ENCODE measurements around the gene RDX. TPM values are rescaled to one million over a fixed set of nuclear protein-coding genes. Genes with fewer than 3 reads are reported as not detected.
"Not testable (repeated sequence)": the region's sequence is repeated elsewhere in the genome, so short reads cannot be mapped to it uniquely, and the experiment has no call there.

The RDX gene
- total and polyA plus RNA-seq, 4 experiments from 2014 or later = 14.3 to 26.5 (median 20.5) TPM

GRCh38 chr11:110235966-110236365, 60.4 kb downstream of the RDX start:
- H3K4me3 ChIP-seq (ENCODE audit: low read length in 2 of 2) = no peak overlapping the region
- ChIA-PET CTCF (ENCODE audit: partially characterized antibody) (interaction anchor here (0.7 kb wide), 1 partner anchor 198 kb away, joined by 5 read pairs; no protein-coding TSS in a partner anchor), POLR2A (ENCODE audit: partially characterized antibody) (no interaction called here)
- no peaks in the 10 kb centered on the region for H3K27me3 ChIP-seq (ENCODE audit: insufficient read depth, low read length)
- H3K9me3 ChIP-seq (ENCODE audit: control insufficient read depth in 1 of 2, low read length in 2 of 2) = no peaks in the 10 kb centered on the region
- Mint-ChIP-seq H3K4me3 (no peak overlapping the region), H3K27ac (no peak overlapping the region), H3K9me3 (no peaks in the 10 kb centered on the region), H3K4me1 (peaks cover 3 to 7% (median 5%) of the 10 kb centered on the region in 4 donors), H3K36me3 (peaks cover 44% of the 10 kb centered on the region in 2 donors), H3K27me3 (no peaks in the 10 kb centered on the region)
- H3K27ac ChIP-seq (ENCODE audit: low read depth, low read length) = no peak overlapping the region
- intact Hi-C loops (cut with micrococcal nuclease) = no loop called here
- DNase-seq = no peak
- peaks cover 25% of the 10 kb centered on the region for H3K36me3 ChIP-seq (ENCODE audit: insufficient read depth, low read length)
- H3K4me1 ChIP-seq (ENCODE audit: insufficient read depth, low read length) = peaks cover 3% of the 10 kb centered on the region

- Mint-ChIP-seq H3K27me3 (no peaks in the 10 kb centered on the region), H3K4me1 (no peaks in the 10 kb centered on the region), H3K9me3 (no peaks in the 10 kb centered on the region), H3K27ac (peak overlapping the region in 1 of 7 donors; percentile 3), H3K4me3 (no peak overlapping the region), H3K36me3 (peaks cover 38 to 42% of the 10 kb centered on the region in 2 donors)
- POLR2A ChIA-PET (ENCODE audit: partially characterized antibody) = no interaction called here
- intact Hi-C loops (cut with micrococcal nuclease) = no loop called here
- H3K4me1 ChIP-seq (ENCODE audit: insufficient read depth, low read length) = no peaks in the 10 kb centered on the region
- peaks cover 18% of the 10 kb centered on the region for H3K36me3 ChIP-seq (ENCODE audit: insufficient read depth, low read length)
- no peak overlapping the region for H3K4me3 ChIP-seq (ENCODE audit: low read length in 2 of 2)
- CTCF ChIA-PET (ENCODE audit: partially characterized antibody) = no interaction called here
- H3K27me3 ChIP-seq (ENCODE audit: insufficient read depth, low read length) = no peaks in the 10 kb centered on the region
- no peak for DNase-seq
- H3K9me3 ChIP-seq (ENCODE audit: control insufficient read depth in 1 of 2, low read length in 2 of 2) = no peaks in the 10 kb centered on the region
- no peak overlapping the region for H3K27ac ChIP-seq (ENCODE audit: low read depth, low read length)
These were observed 66.0 kb downstream of the RDX start for GRCh38 chr11:110230377-110230776.

- H3K27ac ChIP-seq (ENCODE audit: low read depth, low read length) = no peak overlapping the region
- DNase-seq = no peak
- no peaks in the 10 kb centered on the region for H3K4me1 ChIP-seq (ENCODE audit: insufficient read depth, low read length)
- H3K4me3 Mint-ChIP-seq = no peak overlapping the region
- POLR2A ChIA-PET (ENCODE audit: partially characterized antibody) = no interaction called here
- no peak overlapping the region for H3K4me3 ChIP-seq (ENCODE audit: low read length in 2 of 2)
- peaks cover 0 to 1% (median 0%) of the 10 kb centered on the region in 8 donors for H3K9me3 Mint-ChIP-seq
- H3K4me1 Mint-ChIP-seq = peaks cover 0 to 1% (median 0%) of the 10 kb centered on the region in 4 donors
- H3K36me3 Mint-ChIP-seq = peaks cover 0 to 8% of the 10 kb centered on the region in 2 donors
- CTCF ChIA-PET (ENCODE audit: partially characterized antibody) = no interaction called here
- peak overlapping the region in 1 of 7 donors; percentile 45 for H3K27ac Mint-ChIP-seq
- H3K27me3 ChIP-seq (ENCODE audit: insufficient read depth, low read length) = no peaks in the 10 kb centered on the region
- H3K36me3 ChIP-seq (ENCODE audit: insufficient read depth, low read length) = no peaks in the 10 kb centered on the region
- no peaks in the 10 kb centered on the region for H3K27me3 Mint-ChIP-seq
- intact Hi-C loops (cut with micrococcal nuclease) = no loop called here
- H3K9me3 ChIP-seq (ENCODE audit: control insufficient read depth in 1 of 2, low read length in 2 of 2) = no peaks in the 10 kb centered on the region
These were observed 77.2 kb downstream of the RDX start for GRCh38 chr11:110219006-110219785.

GRCh38 chr11:110217936-110218335, 78.5 kb downstream of the RDX start:
- no peaks in the 10 kb centered on the region for H3K36me3 ChIP-seq (ENCODE audit: insufficient read depth, low read length)
- peaks cover 0 to 7% of the 10 kb centered on the region in 2 donors for H3K36me3 Mint-ChIP-seq
- H3K27me3 ChIP-seq (ENCODE audit: insufficient read depth, low read length) = no peaks in the 10 kb centered on the region
- peaks cover 0 to 1% (median 0%) of the 10 kb centered on the region in 8 donors for H3K9me3 Mint-ChIP-seq
- DNase-seq = no peak
- no peak overlapping the region for H3K4me3 ChIP-seq (ENCODE audit: low read length in 2 of 2)
- no peak overlapping the region for H3K27ac Mint-ChIP-seq
- POLR2A ChIA-PET (ENCODE audit: partially characterized antibody) = no interaction called here
- intact Hi-C loops (cut with micrococcal nuclease) = no loop called here
- H3K9me3 ChIP-seq (ENCODE audit: control insufficient read depth in 1 of 2, low read length in 2 of 2) = no peaks in the 10 kb centered on the region
- CTCF ChIA-PET (ENCODE audit: partially characterized antibody) = no interaction called here
- no peak overlapping the region for H3K27ac ChIP-seq (ENCODE audit: low read depth, low read length)
- H3K4me1 ChIP-seq (ENCODE audit: insufficient read depth, low read length) = no peaks in the 10 kb centered on the region
- no peak overlapping the region for H3K4me3 Mint-ChIP-seq
- H3K27me3 Mint-ChIP-seq = no peaks in the 10 kb centered on the region
- H3K4me1 Mint-ChIP-seq = peaks cover 0 to 1% (median 0%) of the 10 kb centered on the region in 4 donors

- Mint-ChIP-seq H3K9me3 (peaks cover 0 to 2% (median 0%) of the 10 kb centered on the region in 8 donors), H3K4me1 (peaks cover 0 to 1% (median 0%) of the 10 kb centered on the region in 4 donors), H3K36me3 (peaks cover 0 to 7% of the 10 kb centered on the region in 2 donors), H3K27ac (no peak overlapping the region), H3K27me3 (no peaks in the 10 kb centered on the region), H3K4me3 (no peak overlapping the region)
- Histone ChIP-seq H3K27me3 (ENCODE audit: insufficient read depth, low read length) (no peaks in the 10 kb centered on the region), H3K4me1 (ENCODE audit: insufficient read depth, low read length) (no peaks in the 10 kb centered on the region), H3K4me3 (ENCODE audit: low read length in 2 of 2) (no peak overlapping the region), H3K27ac (ENCODE audit: low read depth, low read length) (no peak overlapping the region), H3K36me3 (ENCODE audit: insufficient read depth, low read length) (no peaks in the 10 kb centered on the region), H3K9me3 (ENCODE audit: control insufficient read depth in 1 of 2, low read length in 2 of 2) (no peaks in the 10 kb centered on the region)
- DNase-seq = no peak
- ChIA-PET POLR2A (ENCODE audit: partially characterized antibody) (interaction anchor here (0.7 kb wide), 1 partner anchor 151 kb away, joined by 3 read pairs; no protein-coding TSS in a partner anchor), CTCF (ENCODE audit: partially characterized antibody) (interaction anchor here (2.2 kb wide), 1 partner anchor 16 kb away, joined by 9 read pairs; no protein-coding TSS in a partner anchor)
- intact Hi-C loops (cut with micrococcal nuclease) = no loop called here
These were observed 79.1 kb downstream of the RDX start for GRCh38 chr11:110217223-110217877.

GRCh38 chr11:110209313-110209694, 87.1 kb downstream of the RDX start:
- H3K27ac ChIP-seq (ENCODE audit: low read depth, low read length); H3K9me3 Mint-ChIP-seq; H3K27me3 Mint-ChIP-seq; H3K4me3 ChIP-seq (ENCODE audit: low read length in 2 of 2); H3K36me3 Mint-ChIP-seq; H3K4me1 Mint-ChIP-seq; H3K9me3 ChIP-seq (ENCODE audit: control insufficient read depth in 1 of 2, low read length in 2 of 2); H3K36me3 ChIP-seq (ENCODE audit: insufficient read depth, low read length); H3K27me3 ChIP-seq (ENCODE audit: insufficient read depth, low read length); CTCF ChIA-PET (ENCODE audit: partially characterized antibody); H3K4me1 ChIP-seq (ENCODE audit: insufficient read depth, low read length): not testable (repeated sequence)
- peak overlapping the region; percentile 15 to 85 (median 84) for H3K4me3 Mint-ChIP-seq
- POLR2A ChIA-PET (ENCODE audit: partially characterized antibody) = interaction anchor here (0.6 kb wide), 1 partner anchor 269 kb away, joined by 3 read pairs; no protein-coding TSS in a partner anchor
- peak in 3 of 5 donors; percentile 20 to 33 (median 22) for DNase-seq
- peak overlapping the region in 1 of 7 donors; percentile 25 for H3K27ac Mint-ChIP-seq
- intact Hi-C loops (cut with micrococcal nuclease) = loop anchor here (10.0 kb wide), 1 partner anchor 1235 kb away; no protein-coding TSS in a partner anchor

- H3K27ac Mint-ChIP-seq = peak overlapping the region in 5 of 7 donors; percentile 17 to 75 (median 52)
- H3K4me3 ChIP-seq (ENCODE audit: low read length in 2 of 2); H3K9me3 ChIP-seq (ENCODE audit: control insufficient read depth in 1 of 2, low read length in 2 of 2); POLR2A ChIA-PET (ENCODE audit: partially characterized antibody); H3K4me1 Mint-ChIP-seq; CTCF ChIA-PET (ENCODE audit: partially characterized antibody); H3K9me3 Mint-ChIP-seq; H3K27me3 Mint-ChIP-seq; H3K27me3 ChIP-seq (ENCODE audit: insufficient read depth, low read length); H3K4me1 ChIP-seq (ENCODE audit: insufficient read depth, low read length); H3K36me3 Mint-ChIP-seq; H3K27ac ChIP-seq (ENCODE audit: low read depth, low read length); H3K36me3 ChIP-seq (ENCODE audit: insufficient read depth, low read length): not testable (repeated sequence)
- H3K4me3 Mint-ChIP-seq = peak overlapping the region; percentile 62 to 85 (median 84)
- intact Hi-C loops (cut with micrococcal nuclease) = loop anchor here (10.0 kb wide), 1 partner anchor 1236 kb away; no protein-coding TSS in a partner anchor
- peak in 3 of 5 donors; percentile 20 to 23 (median 22) for DNase-seq
These were observed 87.6 kb downstream of the RDX start for GRCh38 chr11:110208678-110209312.
